Heart left ventricle (tissue), 13 donors: ENCODE results near the gene ACAP1.

ENCODE experiments used
- CTCF ChIP-seq, 12 donors: fragments of 200-600 bp; sonication (generic) in 4 of 12; IDR thresholded peaks; one replicate each; pipeline versions ENCODE4 v1.5.0 to v1.8.0; 2018 to 2022; ENCODE audit warnings: antibody characterized with exemption in 12 of 12, mild to moderate bottlenecking in 5 of 12
- POLR2A ChIP-seq, 2 donors: fragments of 450-650 bp; IDR thresholded peaks; one replicate each; pipeline ENCODE4 v1.6.1; 2017; ENCODE audit warnings: antibody characterized with exemption in 2 of 2, mild to moderate bottlenecking in 2 of 2, moderate library complexity in 2 of 2
- donor health status: ischemic (EF 13 %, LVEDD 7.1; RV severe dilation, severe dysfunction).
- donor health status: DM: no; HTN: yes; CAD: no.
- donor health status: DM: no; HTN: no; CAD: no.
- donor health status: ischemic (EF 25% LVEDD 6.9; RV normal size, moderate dysfunction).
- donor health status: ischemic (EF 25% LVEDD 5.7; RV mildly dilated, moderate dysfunction).
- donor health status: ischemic (EF 35%, LVEDD 5.7; RV mildly dilated, moderate dysfunction).
- donor health status: nonischemic (EF 11% LVEDD 7.7; RV severe dilation, severe dysfunction).
- donor health status: DM: yes; HTN: yes; CAD: no.
- donor health status: PGD.
- donor health status: ischemic (EF 29% LVEDD 5.4; RV normal size, mild dysfunction).
- donor health status: nonischemic (EF 23%, LVEDD 6.1; RV moderate dilation, normal function).

DNA sequence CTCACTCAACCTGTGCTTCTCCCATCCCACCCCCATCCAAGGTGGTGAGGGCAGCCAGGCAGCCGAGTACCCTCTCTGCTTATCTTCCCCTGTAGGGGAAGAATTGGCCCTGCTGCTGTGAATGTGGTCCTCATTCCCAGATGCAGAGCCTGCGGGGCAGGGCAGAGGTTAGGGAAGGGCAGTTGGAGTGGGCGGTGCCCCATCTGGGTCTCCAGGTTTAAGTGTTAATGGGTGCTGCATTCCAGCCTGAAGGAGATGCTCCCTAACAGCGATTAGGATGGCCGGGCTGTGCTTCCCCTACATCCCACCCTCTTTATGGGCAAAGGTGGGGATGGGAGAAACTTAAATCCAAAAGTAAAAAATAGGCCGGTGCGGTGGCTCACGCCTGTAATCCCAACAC lies 30.8 kb downstream of the ACAP1 start:
- TF ChIP-seq CTCF (IDR thresholded peaks at IDR 0.05) (no peak), POLR2A (IDR thresholded peaks at IDR 0.05) (no peak)
